Vagina (tissue), 2 donors: Measurements from ENCODE around the gene BCAS4. TPM values are rescaled to one million over a fixed set of nuclear protein-coding genes. Genes with fewer than 3 reads are reported as not detected.

Experiments used
- DNase-seq, 2 donors: peaks; one replicate each; pipeline ENCODE4 v3.0.0-alpha.2; 2017; ENCODE audit errors: extremely low spot score in 2 of 2
- H3K27ac ChIP-seq: fragments of 200-600 bp; sonication (generic); one replicate; pipeline ENCODE4 v1.5.1; 2019
- H3K27me3 ChIP-seq: fragments of 200-600 bp; sonication (generic); one replicate; pipeline ENCODE4 v1.5.1; 2019
- H3K36me3 ChIP-seq, 2 donors: fragments of 200-600 bp; sonication (generic); one replicate each; pipeline ENCODE4 v1.5.1; 2017 to 2019
- H3K4me1 ChIP-seq: fragments of 200-600 bp; sonication (generic); one replicate; pipeline ENCODE4 v1.5.1; 2019
- H3K4me3 ChIP-seq, 2 donors: fragments of 200-600 bp; sonication (generic); 1 replicate in 1 of 2; 2 replicates in 1 of 2; pipeline ENCODE4 v1.5.1; 2016 to 2019
- H3K9me3 ChIP-seq: fragments of 200-600 bp; sonication (generic); one replicate; pipeline ENCODE4 v1.5.1; 2019
- CTCF ChIP-seq, 3 experiments: fragments of 450-650 bp in 2 of 3; fragments of 200-600 bp in 1 of 3; sonication (generic) in 1 of 3; IDR thresholded peaks; one replicate each; pipeline ENCODE4 v1.5.1; 2017 to 2019; ENCODE audit warnings: antibody characterized with exemption in 3 of 3, mild to moderate bottlenecking in 2 of 3, moderate library complexity in 2 of 3
- POLR2A ChIP-seq, 2 donors: fragments of 450-650 bp; IDR thresholded peaks; one replicate each; pipeline ENCODE4 v1.6.1; 2017; ENCODE audit warnings: antibody characterized with exemption in 2 of 2, mild to moderate bottlenecking in 2 of 2, moderate library complexity in 2 of 2
- POLR2AphosphoS5 ChIP-seq, 2 donors: sonication (generic); formaldehyde crosslinking; IDR thresholded peaks; one replicate each; pipeline ENCODE4 v1.9.0; 2017; ENCODE audit warnings: antibody characterized with exemption in 2 of 2, mild to moderate bottlenecking in 2 of 2, low read depth in 1 of 2; ENCODE audit not compliant: insufficient read depth in 1 of 2
- intact Hi-C: fragments of 100-400 bp; cut with DNase I; formaldehyde crosslinking; loops from one replicate; pipeline ENCODE4 v1.15.1; 2023
- total RNA-seq: library from RNA; depleted of rRNA; stranded (reverse); fragments of >200 nt; gene quantifications from one replicate; pipeline ENCODE4 v1.2.3, GENCODE V29; 2016

The BCAS4 gene
- total RNA-seq, 1 donor from 2014 or later, result 1.7 TPM

DNA sequence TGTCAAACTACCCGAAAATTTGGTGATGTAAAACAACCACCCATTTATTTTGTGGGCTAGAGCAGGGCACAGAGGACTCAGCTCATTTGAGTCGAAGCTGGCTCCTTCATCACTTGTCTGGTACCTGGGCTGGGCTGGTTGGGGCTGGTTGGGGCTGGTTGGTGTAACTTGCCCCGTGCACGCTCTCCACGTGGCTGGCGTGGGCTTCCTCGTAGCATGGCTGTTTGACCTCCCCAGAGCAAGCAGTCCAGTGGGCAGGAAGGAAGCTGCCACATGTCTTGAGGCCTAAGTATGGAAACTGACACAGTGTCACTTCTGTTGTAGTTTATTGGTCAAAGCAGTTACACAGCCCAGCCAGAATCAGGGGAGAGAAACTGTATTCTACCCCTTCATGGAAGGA lies 27.1 kb downstream of the BCAS4 start:
- no peak for DNase-seq
- Histone ChIP-seq H3K4me1 (peaks cover 8% of the 10 kb centered on the region), H3K4me3 (no peak overlapping the region), H3K27ac (no peak overlapping the region), H3K27me3 (no peaks in the 10 kb centered on the region), H3K36me3 (no peaks in the 10 kb centered on the region), H3K9me3 (no peaks in the 10 kb centered on the region)
- TF ChIP-seq CTCF (IDR thresholded peaks at IDR 0.05), result no peak
- TF ChIP-seq POLR2A (IDR thresholded peaks at IDR 0.05), result no peak
- TF ChIP-seq POLR2AphosphoS5 (IDR thresholded peaks at IDR 0.05; ENCODE audit: insufficient read depth in 1 of 2, low read depth in 1 of 2), result no peak
- intact Hi-C loops, result no loop called here

DNA sequence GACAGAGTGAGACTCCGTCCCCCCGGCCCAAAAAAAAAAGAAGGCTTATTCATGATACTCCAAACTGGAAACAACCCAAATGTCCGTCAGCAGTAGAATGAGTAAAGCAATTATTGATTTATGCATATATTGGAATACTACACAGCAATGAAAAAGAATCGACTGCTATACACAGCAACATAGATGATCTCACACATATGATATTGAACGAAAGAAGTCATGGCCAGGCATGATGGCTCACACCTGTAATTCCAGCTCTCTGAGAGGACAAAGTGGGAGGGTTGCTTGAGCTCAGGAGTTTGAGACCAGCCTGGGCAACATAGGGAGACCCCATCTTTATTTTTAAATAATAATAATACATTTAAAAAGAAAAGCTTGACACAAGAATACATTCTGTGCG lies 28.5 kb downstream of the BCAS4 start:
- DNase-seq, result no peak
- Histone ChIP-seq H3K4me3 (no peak overlapping the region), H3K9me3 (no peaks in the 10 kb centered on the region), H3K27me3 (no peaks in the 10 kb centered on the region), H3K4me1 (peaks cover 8% of the 10 kb centered on the region), H3K27ac (no peak overlapping the region), H3K36me3 (no peaks in the 10 kb centered on the region)
- intact Hi-C loops, result no loop called here
- TF ChIP-seq POLR2A (IDR thresholded peaks at IDR 0.05) (no peak), CTCF (IDR thresholded peaks at IDR 0.05) (no peak), POLR2AphosphoS5 (IDR thresholded peaks at IDR 0.05; ENCODE audit: insufficient read depth in 1 of 2, low read depth in 1 of 2) (no peak)

DNA sequence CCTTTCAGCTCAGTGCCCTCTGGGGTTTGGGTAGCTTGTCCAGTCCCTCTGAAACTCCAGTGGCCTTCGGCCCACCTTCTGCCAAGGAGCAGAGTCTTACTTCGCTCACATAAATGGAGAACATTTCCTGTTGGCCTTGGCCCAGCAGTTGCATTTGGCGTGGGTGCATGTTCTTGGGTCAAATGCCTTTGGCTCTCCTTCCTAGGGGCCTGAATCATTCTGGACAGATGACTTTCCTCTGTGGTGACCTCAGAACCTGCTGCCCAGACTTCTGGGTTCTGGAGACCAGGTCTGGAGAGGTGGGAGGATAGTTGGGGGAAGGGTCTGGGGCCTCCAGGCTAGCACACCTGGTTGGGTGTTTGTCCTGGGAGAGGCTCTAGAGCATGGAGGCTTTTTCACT lies 29.3 kb downstream of the BCAS4 start:
- no peaks in the 10 kb centered on the region for H3K27me3 ChIP-seq
- H3K4me3 ChIP-seq, result no peak overlapping the region
- H3K4me1 ChIP-seq, result peaks cover 8% of the 10 kb centered on the region
- H3K9me3 ChIP-seq, result no peaks in the 10 kb centered on the region
- no peak for TF ChIP-seq POLR2AphosphoS5 (IDR thresholded peaks at IDR 0.05; ENCODE audit: insufficient read depth in 1 of 2, low read depth in 1 of 2)
- TF ChIP-seq CTCF (IDR thresholded peaks at IDR 0.05), result no peak
- TF ChIP-seq POLR2A (IDR thresholded peaks at IDR 0.05), result no peak
- no peaks in the 10 kb centered on the region for H3K36me3 ChIP-seq
- intact Hi-C loops, result no loop called here
- DNase-seq, result no peak
- H3K27ac ChIP-seq, result peak overlapping the region; percentile 8

DNA sequence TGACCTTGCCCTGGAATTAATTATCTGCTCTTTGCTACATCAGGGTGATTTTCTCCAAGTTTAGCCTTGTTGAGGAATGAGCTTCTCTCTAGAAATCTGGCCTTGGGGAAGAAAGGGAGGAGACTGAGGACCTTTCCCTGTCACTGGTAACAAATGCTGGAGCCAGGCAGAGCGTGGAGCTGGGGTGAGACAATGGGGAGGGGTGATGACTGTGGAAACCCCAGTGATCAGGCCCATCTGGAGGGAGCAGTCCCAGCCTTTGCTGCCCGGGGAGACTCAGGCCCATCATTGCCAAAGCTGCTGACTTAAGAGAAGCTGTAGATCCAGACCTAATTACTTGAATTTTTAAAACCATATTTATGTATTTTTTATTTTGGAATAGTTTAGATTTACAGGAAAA lies 31.3 kb downstream of the BCAS4 start:
- intact Hi-C loops, result no loop called here
- peak overlapping the region; percentile 11 for H3K27ac ChIP-seq
- no peak overlapping the region for H3K4me3 ChIP-seq
- H3K27me3 ChIP-seq, result no peaks in the 10 kb centered on the region
- H3K36me3 ChIP-seq, result no peaks in the 10 kb centered on the region
- no peaks in the 10 kb centered on the region for H3K9me3 ChIP-seq
- no peak for TF ChIP-seq POLR2AphosphoS5 (IDR thresholded peaks at IDR 0.05; ENCODE audit: insufficient read depth in 1 of 2, low read depth in 1 of 2)
- peaks cover 8% of the 10 kb centered on the region for H3K4me1 ChIP-seq
- DNase-seq, result no peak

GRCh38 chr20:50828363-50829136 lies 33.7 kb downstream of the BCAS4 start:
- no peak for TF ChIP-seq POLR2AphosphoS5 (IDR thresholded peaks at IDR 0.05; ENCODE audit: insufficient read depth in 1 of 2, low read depth in 1 of 2)
- no peak for TF ChIP-seq POLR2A (IDR thresholded peaks at IDR 0.05)
- intact Hi-C loops, result no loop called here
- no peaks in the 10 kb centered on the region for H3K9me3 ChIP-seq
- no peak overlapping the region for H3K27ac ChIP-seq
- no peaks in the 10 kb centered on the region for H3K27me3 ChIP-seq
- no peaks in the 10 kb centered on the region for H3K36me3 ChIP-seq
- no peak for DNase-seq
- H3K4me3 ChIP-seq, result no peak overlapping the region
- H3K4me1 ChIP-seq, result peaks cover 8% of the 10 kb centered on the region

DNA sequence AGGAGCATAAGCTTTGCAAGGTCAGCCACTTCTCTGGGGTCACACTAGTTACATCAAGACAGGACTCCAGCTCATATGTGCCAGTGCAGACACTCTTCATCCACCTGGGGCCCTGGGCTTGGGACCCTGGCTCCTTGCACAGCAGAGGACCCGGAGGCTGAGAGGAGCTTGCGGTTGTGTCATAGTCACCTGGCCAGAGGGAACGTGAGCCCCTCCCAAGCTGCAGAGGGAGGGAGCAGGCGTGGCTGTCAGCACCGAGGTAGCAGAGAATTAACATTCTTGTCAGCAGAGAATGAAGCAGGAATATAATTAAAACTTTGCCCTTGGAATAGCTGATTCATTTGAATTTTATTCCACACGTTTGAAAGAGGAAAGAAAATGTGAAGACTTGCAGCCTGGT lies 36.8 kb downstream of the BCAS4 start:
- H3K4me3 ChIP-seq, result no peak overlapping the region
- H3K27ac ChIP-seq, result no peak overlapping the region
- no peak for DNase-seq
- no peaks in the 10 kb centered on the region for H3K36me3 ChIP-seq
- TF ChIP-seq POLR2A (IDR thresholded peaks at IDR 0.05) (no peak), CTCF (IDR thresholded peaks at IDR 0.05) (no peak)
- no peaks in the 10 kb centered on the region for H3K9me3 ChIP-seq
- no peaks in the 10 kb centered on the region for H3K4me1 ChIP-seq
- H3K27me3 ChIP-seq, result no peaks in the 10 kb centered on the region
- intact Hi-C loops, result no loop called here
